Ovary (tissue), 3 donors: Measurements from ENCODE around the gene SORT1.

Source experiments
- CTCF ChIP-seq, 3 donors: fragments of 450-650 bp in 2 of 3; fragments of 200-600 bp in 1 of 3; IDR thresholded peaks; one replicate each; pipeline versions ENCODE4 v1.5.1 to v1.8.0; 2016 to 2022; ENCODE audit warnings: antibody characterized with exemption in 3 of 3, mild to moderate bottlenecking in 1 of 3
- POLR2A ChIP-seq: fragments of 450-650 bp; IDR thresholded peaks from one replicate; pipeline ENCODE4 v1.6.1; 2017; ENCODE audit warnings: antibody characterized with exemption, mild to moderate bottlenecking, moderate library complexity
- donor health status: DM: no; HTN: no; CAD: no.

GRCh38 chr1:109369167-109369746 is 28.5 kb downstream of the SORT1 start:
- TF ChIP-seq CTCF (IDR thresholded peaks at IDR 0.05): no peak
- TF ChIP-seq POLR2A: no peak
